Measurements from ENCODE around the gene CNRIP1.

Gene CNRIP1

DNA sequence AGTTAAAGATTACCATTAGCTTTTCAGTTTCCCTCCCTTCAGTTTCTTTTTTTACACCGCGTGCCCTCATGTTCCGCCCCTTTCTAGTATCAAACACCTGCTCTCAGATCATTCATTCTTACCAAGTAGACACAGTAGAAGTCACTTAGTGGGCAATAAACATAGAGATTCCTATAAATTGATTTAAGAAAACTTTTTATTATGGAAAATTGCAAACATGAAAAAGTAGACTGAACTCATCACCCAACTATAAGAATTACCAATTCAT lies 21.2 kb upstream of the CNRIP1 start:
- DNase-seq (ENCODE audit: low read depth), result no peak
- TF ChIP-seq, protein P1, sequence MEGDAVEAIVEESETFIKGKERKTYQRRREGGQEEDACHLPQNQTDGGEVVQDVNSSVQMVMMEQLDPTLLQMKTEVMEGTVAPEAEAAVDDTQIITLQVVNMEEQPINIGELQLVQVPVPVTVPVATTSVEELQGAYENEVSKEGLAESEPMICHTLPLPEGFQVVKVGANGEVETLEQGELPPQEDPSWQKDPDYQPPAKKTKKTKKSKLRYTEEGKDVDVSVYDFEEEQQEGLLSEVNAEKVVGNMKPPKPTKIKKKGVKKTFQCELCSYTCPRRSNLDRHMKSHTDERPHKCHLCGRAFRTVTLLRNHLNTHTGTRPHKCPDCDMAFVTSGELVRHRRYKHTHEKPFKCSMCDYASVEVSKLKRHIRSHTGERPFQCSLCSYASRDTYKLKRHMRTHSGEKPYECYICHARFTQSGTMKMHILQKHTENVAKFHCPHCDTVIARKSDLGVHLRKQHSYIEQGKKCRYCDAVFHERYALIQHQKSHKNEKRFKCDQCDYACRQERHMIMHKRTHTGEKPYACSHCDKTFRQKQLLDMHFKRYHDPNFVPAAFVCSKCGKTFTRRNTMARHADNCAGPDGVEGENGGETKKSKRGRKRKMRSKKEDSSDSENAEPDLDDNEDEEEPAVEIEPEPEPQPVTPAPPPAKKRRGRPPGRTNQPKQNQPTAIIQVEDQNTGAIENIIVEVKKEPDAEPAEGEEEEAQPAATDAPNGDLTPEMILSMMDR (IDR thresholded peaks at IDR 0.05; ENCODE audit: insufficient read depth, low read depth, low read length, missing control alignments), result no peak
- H3K4me3 ChIP-seq (ENCODE audit: low read depth, low read length), result no peak overlapping the region

DNA sequence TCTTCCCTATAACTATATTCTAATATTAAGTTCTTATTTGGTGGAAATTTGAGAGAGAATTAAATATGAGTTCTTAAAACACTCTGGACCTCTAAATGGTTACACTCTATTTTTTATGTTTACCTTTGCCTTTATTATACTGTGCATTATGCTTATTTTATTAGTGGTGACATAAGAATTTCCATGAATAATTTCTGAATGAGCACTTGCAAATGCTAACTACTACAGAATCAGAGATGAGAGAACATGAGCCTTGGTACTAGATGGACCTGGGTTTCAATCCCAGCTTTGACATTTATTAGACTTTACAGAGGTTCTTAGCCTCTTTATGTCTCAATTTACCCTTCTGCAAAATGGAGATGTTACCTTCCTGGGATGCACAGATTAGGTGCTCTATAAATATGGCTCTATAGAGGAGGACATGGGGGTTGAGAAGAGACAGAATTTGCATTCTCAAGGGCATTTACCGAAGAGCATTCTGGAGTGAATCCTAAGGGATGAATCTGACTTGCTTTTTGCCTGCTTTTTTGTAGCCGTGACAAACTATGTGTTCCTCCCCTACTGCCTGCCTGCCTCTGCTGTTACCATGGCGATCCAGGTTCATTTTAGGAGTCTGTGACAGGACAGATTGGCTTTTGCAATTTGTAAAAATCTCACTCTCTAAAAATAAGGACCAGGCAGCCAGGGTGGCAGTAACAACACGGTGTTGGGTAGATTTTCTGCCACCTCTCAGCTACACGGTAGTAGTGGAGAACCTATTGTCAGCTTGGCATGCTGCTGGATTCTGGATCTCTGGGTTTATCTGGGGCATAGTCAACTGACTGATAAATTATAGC lies 20.7 kb upstream of the CNRIP1 start:
- no peak for DNase-seq (ENCODE audit: low read depth)
- TF ChIP-seq, protein P1 (IDR thresholded peaks at IDR 0.05; ENCODE audit: insufficient read depth, low read depth, low read length, missing control alignments), result no peak
- no peak overlapping the region for H3K4me3 ChIP-seq (ENCODE audit: low read depth, low read length)

DNA sequence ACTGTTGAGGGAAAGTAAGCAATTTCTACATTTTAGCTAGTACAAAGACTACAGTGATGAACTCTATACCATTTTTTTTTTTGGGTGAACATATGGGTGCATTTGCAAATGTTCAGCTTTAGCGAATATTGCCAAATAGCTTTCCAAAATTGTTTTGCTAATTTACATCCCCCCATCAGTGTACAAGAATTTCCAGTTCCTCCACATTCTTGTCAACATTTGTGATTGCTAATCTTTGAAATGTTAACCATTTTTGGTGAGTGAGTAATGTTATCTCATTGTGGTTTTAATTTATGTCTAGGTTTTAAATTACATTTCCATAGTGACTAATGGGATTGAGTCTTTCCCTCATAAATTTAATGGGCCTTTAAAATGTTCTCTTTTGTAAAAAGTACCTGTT lies 16.4 kb upstream of the CNRIP1 start:
- TF ChIP-seq, protein P1 (IDR thresholded peaks at IDR 0.05; ENCODE audit: insufficient read depth, low read depth, low read length, missing control alignments), result no peak
- no peak for DNase-seq (ENCODE audit: low read depth)
- no peak overlapping the region for H3K4me3 ChIP-seq (ENCODE audit: low read depth, low read length)

DNA sequence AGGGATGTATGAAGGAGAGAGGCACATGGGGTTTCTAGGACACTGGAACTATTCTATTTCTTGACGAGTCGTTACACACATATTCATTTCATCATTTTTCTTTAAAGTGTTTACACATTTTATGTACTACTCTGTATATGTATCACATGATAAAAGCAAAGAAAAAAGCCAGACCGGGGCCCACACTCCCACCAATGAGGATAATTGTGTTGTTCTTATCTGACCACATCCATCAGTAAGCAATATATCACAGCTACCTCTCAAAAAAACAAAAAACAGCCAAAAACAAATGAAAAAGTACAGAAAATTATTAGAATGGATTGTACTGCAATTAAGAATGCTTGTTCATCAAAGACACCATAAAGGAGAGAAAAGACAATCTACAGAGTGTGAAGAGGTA lies 14.2 kb upstream of the CNRIP1 start:
- no peak overlapping the region for H3K4me3 ChIP-seq (ENCODE audit: low read depth, low read length)
- TF ChIP-seq, protein P1 (IDR thresholded peaks at IDR 0.05; ENCODE audit: insufficient read depth, low read depth, low read length, missing control alignments), result no peak
- no peak for DNase-seq (ENCODE audit: low read depth)

DNA sequence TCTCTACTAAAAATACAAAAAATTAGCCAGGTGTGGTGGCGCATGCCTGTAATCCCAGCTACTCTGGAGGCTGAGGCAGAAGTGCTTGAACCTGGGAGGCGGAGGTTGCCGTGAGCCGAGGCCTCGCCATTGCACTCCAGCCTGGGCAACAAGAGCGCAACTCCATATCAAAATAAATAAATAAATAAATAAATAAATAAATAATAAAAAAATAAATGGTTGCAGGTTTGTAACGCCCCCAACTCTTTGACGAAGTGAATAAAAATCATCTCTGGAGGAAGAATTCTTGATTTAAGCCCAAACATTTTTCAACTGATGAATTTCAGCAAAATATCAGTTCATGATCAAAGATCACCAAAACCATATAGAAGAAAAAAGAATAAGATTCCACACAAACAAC lies 13.3 kb upstream of the CNRIP1 start:
- DNase-seq (ENCODE audit: low read depth), result no peak
- H3K4me3 ChIP-seq (ENCODE audit: low read depth, low read length), result no peak overlapping the region
- TF ChIP-seq, protein P1 (IDR thresholded peaks at IDR 0.05; ENCODE audit: insufficient read depth, low read depth, low read length, missing control alignments), result no peak

DNA sequence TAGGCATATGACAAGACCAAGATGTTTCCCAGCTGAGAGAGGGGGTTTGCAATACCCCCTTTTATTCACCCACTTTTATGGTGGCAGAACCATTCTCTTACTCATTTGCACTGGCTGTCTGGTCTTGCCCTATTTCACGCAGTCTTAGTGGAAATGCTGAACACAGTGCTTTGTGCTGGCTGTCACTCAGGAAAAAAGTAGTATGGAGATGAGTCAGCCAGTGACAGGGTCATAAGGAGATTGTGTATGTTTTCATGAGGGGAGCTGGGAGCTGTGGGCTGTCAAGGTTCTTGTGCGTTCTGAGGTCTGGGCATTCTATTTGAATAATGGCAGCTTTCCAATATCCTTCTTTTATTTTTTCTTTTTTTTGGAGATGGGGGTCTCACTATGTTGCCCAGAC lies 10.9 kb upstream of the CNRIP1 start:
- TF ChIP-seq, protein P1 (IDR thresholded peaks at IDR 0.05; ENCODE audit: insufficient read depth, low read depth, low read length, missing control alignments), result no peak
- peak; percentile 18 for DNase-seq (ENCODE audit: low read depth)
- H3K4me3 ChIP-seq (ENCODE audit: low read depth, low read length), result no peak overlapping the region

DNA sequence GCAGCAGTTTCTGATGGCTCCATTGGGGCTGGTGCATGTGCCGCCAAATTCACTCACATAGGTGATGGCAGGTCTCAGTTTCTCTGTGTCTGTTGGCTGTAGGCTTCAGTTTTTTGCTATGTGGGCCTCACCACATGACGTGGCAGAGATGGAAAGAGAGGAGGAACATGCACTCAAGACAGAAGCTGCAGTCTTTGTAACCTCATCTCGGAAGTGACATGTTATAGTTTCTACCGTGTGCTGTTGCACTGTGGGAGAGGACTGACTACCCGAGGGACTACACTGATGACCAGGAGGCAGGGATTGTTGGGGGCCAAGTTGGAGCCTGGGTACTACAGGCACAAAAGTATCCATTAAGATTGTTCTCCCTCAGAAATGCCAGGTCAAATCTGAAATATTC lies 9.2 kb upstream of the CNRIP1 start:
- no peak overlapping the region for H3K4me3 ChIP-seq (ENCODE audit: low read depth, low read length)
- peak; percentile 25 for DNase-seq (ENCODE audit: low read depth)
- TF ChIP-seq, protein P1 (IDR thresholded peaks at IDR 0.05; ENCODE audit: insufficient read depth, low read depth, low read length, missing control alignments), result no peak
